SK-N-MC (cell line): ENCODE data around the gene MLX.
A peak's percentile ranks its signal among the peaks of the same experiment; 100 is the strongest.

Experiments used
- DNase-seq: peaks from one replicate; pipeline ENCODE4 v3.0.0-alpha.2; 2011; ENCODE audit warnings: low read depth, low spot score
- H3K27ac ChIP-seq: fragments of 200-600 bp; sonication (generic); 2 replicates; pipeline ENCODE4 v1.5.1; 2016; ENCODE audit warnings: mixed run types
- H3K36me3 ChIP-seq: fragments of 200-600 bp; sonication (generic); 2 replicates; pipeline ENCODE4 v1.6.1; 2017; ENCODE audit warnings: antibody characterized with exemption, low read length, mixed read lengths; ENCODE audit not compliant: insufficient read depth
- H3K4me3 ChIP-seq: fragments of 200-600 bp; sonication (generic); 2 replicates; pipeline ENCODE4 v1.5.1; 2016
- H3K9ac ChIP-seq: fragments of 200-600 bp; sonication (generic); 2 replicates; pipeline ENCODE4 v1.8.0; 2017; ENCODE audit warnings: mixed run types, mixed read lengths; ENCODE audit not compliant: insufficient read length
- H3K9me3 ChIP-seq: fragments of 200-600 bp; sonication (generic); 2 replicates; pipeline ENCODE4 v1.6.1; 2017; ENCODE audit warnings: low read depth, mild to moderate bottlenecking, antibody characterized with exemption, low read length, moderate library complexity, mixed read lengths
- EZH2 ChIP-seq: fragments of 200-600 bp; sonication (generic); IDR thresholded peaks from one replicate; pipeline ENCODE4 v1.6.1; 2017; ENCODE audit warnings: antibody characterized with exemption
- FOXP2 ChIP-seq: optimal IDR thresholded peaks from 2 replicates; pipeline ENCODE3; 2011; ENCODE audit warnings: mild to moderate bottlenecking, moderate library complexity; ENCODE audit not compliant: insufficient read depth; ENCODE audit errors: extremely low read length, control extremely low read depth
- POLR2AphosphoS5 ChIP-seq: IDR thresholded peaks from 2 replicates; pipeline ENCODE4 v1.6.1; 2012; ENCODE audit warnings: mild to moderate bottlenecking, low read depth, low read length, borderline replicate concordance

The MLX gene

GRCh38 chr17:42578282-42578869, 11.5 kb downstream of the MLX start:
- H3K9ac ChIP-seq = peak overlapping the region; percentile 90
- H3K36me3 ChIP-seq = peaks cover 42% of the 10 kb centered on the region
- H3K4me3 ChIP-seq = peak overlapping the region; percentile 88
- TF ChIP-seq POLR2AphosphoS5 (no peak), EZH2 (no peak), FOXP2 (no peak)
- DNase-seq = peak; percentile 42
- H3K27ac ChIP-seq = peak overlapping the region; percentile 75
- H3K9me3 ChIP-seq = no peaks in the 10 kb centered on the region

GRCh38 chr17:42579794-42580551, 13.1 kb downstream of the MLX start:
- DNase-seq = no peak
- Histone ChIP-seq H3K9ac (no peak overlapping the region), H3K36me3 (peaks cover 42% of the 10 kb centered on the region), H3K9me3 (no peaks in the 10 kb centered on the region), H3K4me3 (no peak overlapping the region), H3K27ac (no peak overlapping the region)
- TF ChIP-seq POLR2AphosphoS5 (no peak), FOXP2 (no peak), EZH2 (no peak)

GRCh38 chr17:42581744-42582270, 14.9 kb downstream of the MLX start:
- Histone ChIP-seq H3K9me3 (no peaks in the 10 kb centered on the region), H3K27ac (no peak overlapping the region), H3K9ac (no peak overlapping the region), H3K36me3 (peaks cover 50% of the 10 kb centered on the region), H3K4me3 (no peak overlapping the region)
- DNase-seq = no peak
- TF ChIP-seq FOXP2 (no peak), POLR2AphosphoS5 (no peak), EZH2 (no peak)

GRCh38 chr17:42584880-42585279, 18.0 kb downstream of the MLX start:
- Histone ChIP-seq H3K9me3 (no peaks in the 10 kb centered on the region), H3K9ac (no peak overlapping the region), H3K36me3 (peaks cover 70% of the 10 kb centered on the region), H3K4me3 (no peak overlapping the region), H3K27ac (no peak overlapping the region)
- DNase-seq = no peak
- no peak for TF ChIP-seq EZH2
- TF ChIP-seq FOXP2 = no peak
- TF ChIP-seq POLR2AphosphoS5 = no peak

GRCh38 chr17:42585353-42585752, 18.5 kb downstream of the MLX start:
- Histone ChIP-seq H3K36me3 (peaks cover 75% of the 10 kb centered on the region), H3K27ac (peak overlapping the region; percentile 49; the same call in 1 of the 2 replicates), H3K9ac (no peak overlapping the region), H3K4me3 (no peak overlapping the region), H3K9me3 (no peaks in the 10 kb centered on the region)
- no peak for TF ChIP-seq FOXP2
- no peak for TF ChIP-seq EZH2
- no peak for TF ChIP-seq POLR2AphosphoS5
- DNase-seq = no peak

GRCh38 chr17:42586514-42587230, 19.8 kb downstream of the MLX start:
- H3K4me3 ChIP-seq = no peak overlapping the region
- H3K9ac ChIP-seq = no peak overlapping the region
- peaks cover 78% of the 10 kb centered on the region for H3K36me3 ChIP-seq
- H3K27ac ChIP-seq = no peak overlapping the region
- no peak for TF ChIP-seq FOXP2
- no peak for TF ChIP-seq POLR2AphosphoS5
- no peak for TF ChIP-seq EZH2
- no peaks in the 10 kb centered on the region for H3K9me3 ChIP-seq
- DNase-seq = no peak

GRCh38 chr17:42590886-42591285, 24.0 kb downstream of the MLX start:
- H3K27ac ChIP-seq = no peak overlapping the region
- DNase-seq = no peak
- no peak overlapping the region for H3K9ac ChIP-seq
- H3K36me3 ChIP-seq = peaks cover 40% of the 10 kb centered on the region
- H3K9me3 ChIP-seq = no peaks in the 10 kb centered on the region
- H3K4me3 ChIP-seq = no peak overlapping the region
- TF ChIP-seq FOXP2 = no peak
- TF ChIP-seq POLR2AphosphoS5 = no peak
- TF ChIP-seq EZH2 = no peak

- H3K36me3 ChIP-seq = peaks cover 35% of the 10 kb centered on the region
- no peak for DNase-seq
- no peak overlapping the region for H3K4me3 ChIP-seq
- no peak overlapping the region for H3K27ac ChIP-seq
- no peak overlapping the region for H3K9ac ChIP-seq
- H3K9me3 ChIP-seq = no peaks in the 10 kb centered on the region
- TF ChIP-seq FOXP2 (no peak), EZH2 (no peak), POLR2AphosphoS5 (no peak)
Measured at GRCh38 chr17:42591411-42591810, 24.5 kb downstream of the MLX start.
